ENCODE measurements around the gene TTLL7. TPM values are rescaled to one million over a fixed set of nuclear protein-coding genes. Genes with fewer than 3 reads are reported as not detected.

Gene TTLL7
- total and polyA plus RNA-seq, 2 donors (not counting 1 experiment from before 2014, with no cell fraction given) = 0.01 TPM; not detected in 1

DNA sequence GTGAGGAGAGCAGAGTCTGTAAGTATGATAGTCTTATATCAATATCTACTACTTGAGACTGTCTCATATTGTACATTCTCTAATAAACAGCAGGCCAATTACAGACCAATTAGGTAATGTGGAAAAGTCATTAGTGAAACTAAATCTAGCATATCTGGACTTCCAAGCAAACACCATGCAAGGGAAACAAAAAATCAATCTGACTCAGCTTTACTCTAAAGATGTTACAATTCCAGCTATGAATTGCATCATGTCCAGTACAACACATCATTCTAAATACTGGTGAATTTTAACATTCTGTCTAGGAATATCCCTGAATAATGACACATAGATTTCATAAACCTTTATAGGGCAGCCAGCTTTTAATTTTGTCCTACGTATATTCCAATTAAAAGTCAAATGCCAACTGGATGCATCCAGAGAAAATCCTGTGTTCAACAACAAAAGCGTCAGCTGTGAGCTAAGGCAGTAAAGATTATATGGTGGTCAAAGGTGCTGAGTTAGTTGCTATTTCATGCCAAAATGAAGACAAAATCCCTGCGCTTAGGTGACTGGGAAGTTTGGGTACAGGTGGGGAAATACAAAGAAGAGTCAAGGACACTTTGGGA, 159.3 kb downstream of the TTLL7 start:
- no peaks in the 10 kb centered on the region for H3K27me3 ChIP-seq (replicated peaks in 1 of 4; ENCODE audit: control extremely low read depth in 1 of 4, control insufficient read depth in 3 of 4, insufficient read depth in 4 of 4, low read length in 3 of 4)
- no peak overlapping the region for H3K4me2 ChIP-seq (replicated peaks; ENCODE audit: low read depth, low read length, poor library complexity, severe bottlenecking)
- no peak overlapping the region for H3K27ac ChIP-seq (ENCODE audit: low read length in 2 of 2)
- Mint-ChIP-seq H3K4me1 (no peaks in the 10 kb centered on the region), H3K9me3 (ENCODE audit: insufficient read depth) (no peaks in the 10 kb centered on the region), H3K4me3 (no peak overlapping the region), H3K27ac (no peak overlapping the region), H3K27me3 (no peaks in the 10 kb centered on the region)
- H3K4me1 ChIP-seq (ENCODE audit: control insufficient read depth in 2 of 2, insufficient read depth in 2 of 2, low read length in 2 of 2) = no peaks in the 10 kb centered on the region
- no peaks in the 10 kb centered on the region for H4K20me1 ChIP-seq (ENCODE audit: control insufficient read depth, insufficient read depth, low read length, poor library complexity, severe bottlenecking)
- no peak overlapping the region for H2AFZ ChIP-seq (ENCODE audit: insufficient read depth, low read depth, low read length, poor library complexity, severe bottlenecking)
- TF ChIP-seq EZH2 (IDR thresholded peaks at IDR 0.05; ENCODE audit: borderline replicate concordance, insufficient read depth, low read depth, low read length, poor library complexity, severe bottlenecking) = no peak
- TF ChIP-seq, protein P1, sequence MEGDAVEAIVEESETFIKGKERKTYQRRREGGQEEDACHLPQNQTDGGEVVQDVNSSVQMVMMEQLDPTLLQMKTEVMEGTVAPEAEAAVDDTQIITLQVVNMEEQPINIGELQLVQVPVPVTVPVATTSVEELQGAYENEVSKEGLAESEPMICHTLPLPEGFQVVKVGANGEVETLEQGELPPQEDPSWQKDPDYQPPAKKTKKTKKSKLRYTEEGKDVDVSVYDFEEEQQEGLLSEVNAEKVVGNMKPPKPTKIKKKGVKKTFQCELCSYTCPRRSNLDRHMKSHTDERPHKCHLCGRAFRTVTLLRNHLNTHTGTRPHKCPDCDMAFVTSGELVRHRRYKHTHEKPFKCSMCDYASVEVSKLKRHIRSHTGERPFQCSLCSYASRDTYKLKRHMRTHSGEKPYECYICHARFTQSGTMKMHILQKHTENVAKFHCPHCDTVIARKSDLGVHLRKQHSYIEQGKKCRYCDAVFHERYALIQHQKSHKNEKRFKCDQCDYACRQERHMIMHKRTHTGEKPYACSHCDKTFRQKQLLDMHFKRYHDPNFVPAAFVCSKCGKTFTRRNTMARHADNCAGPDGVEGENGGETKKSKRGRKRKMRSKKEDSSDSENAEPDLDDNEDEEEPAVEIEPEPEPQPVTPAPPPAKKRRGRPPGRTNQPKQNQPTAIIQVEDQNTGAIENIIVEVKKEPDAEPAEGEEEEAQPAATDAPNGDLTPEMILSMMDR (IDR thresholded peaks at IDR 0.05) = no peak
- H3K9me3 ChIP-seq (ENCODE audit: control extremely low read depth in 1 of 3, control insufficient read depth in 2 of 3, insufficient read depth in 1 of 3, low read length in 2 of 3) = no peaks in the 10 kb centered on the region
- CTCF ChIA-PET = no interaction called here
- DNase-seq (no peak), ATAC-seq (ENCODE audit: low read depth) (no peak)
- POLR2A ChIA-PET = no interaction called here
- no peak overlapping the region for H3K9ac ChIP-seq (ENCODE audit: low read length)
- H3K36me3 ChIP-seq (replicated peaks in 1 of 2; ENCODE audit: control extremely low read depth in 1 of 2, control insufficient read depth in 1 of 2, extremely low read depth in 1 of 2, insufficient read depth in 2 of 2, low read length in 1 of 2) = no peaks in the 10 kb centered on the region
- 94% methylated on average over 2 of the region's 3 CpGs for WGBS (ENCODE audit: insufficient coverage)
- no peaks in the 10 kb centered on the region for H3K79me2 ChIP-seq (ENCODE audit: control insufficient read depth, insufficient read depth, low read length)
- intact Hi-C loops (cut with micrococcal nuclease) = no loop called here
- no peak overlapping the region for H3K4me3 ChIP-seq (ENCODE audit: control extremely low read depth in 1 of 5, extremely low read depth in 1 of 5, insufficient read depth in 1 of 5, low read depth in 2 of 5, low read length in 4 of 5)

DNA sequence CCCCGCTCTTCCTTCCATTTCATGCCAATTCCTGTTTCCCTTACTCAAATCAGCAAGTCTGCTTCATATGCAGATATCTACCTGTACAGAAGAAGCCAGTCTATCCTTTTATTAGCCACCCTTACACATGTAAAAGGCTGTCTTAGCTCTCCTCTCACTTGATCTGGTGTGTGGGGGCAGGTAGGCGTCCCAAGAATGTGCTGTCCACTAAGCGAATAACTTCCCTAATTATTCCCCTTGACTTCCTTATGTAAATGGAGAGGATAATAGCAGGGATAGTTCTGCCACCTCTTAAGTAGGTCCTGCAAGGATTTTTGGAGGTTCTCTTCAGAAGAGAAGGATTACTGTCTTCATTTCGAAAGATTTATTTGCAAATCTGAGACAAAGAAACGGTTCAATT, 160.4 kb downstream of the TTLL7 start:
- Histone ChIP-seq H3K27ac (ENCODE audit: low read length in 2 of 2) (no peak overlapping the region), H3K4me1 (ENCODE audit: control insufficient read depth in 2 of 2, insufficient read depth in 2 of 2, low read length in 2 of 2) (no peaks in the 10 kb centered on the region), H3K27me3 (replicated peaks in 1 of 4; ENCODE audit: control extremely low read depth in 1 of 4, control insufficient read depth in 3 of 4, insufficient read depth in 4 of 4, low read length in 3 of 4) (no peaks in the 10 kb centered on the region), H2AFZ (ENCODE audit: insufficient read depth, low read depth, low read length, poor library complexity, severe bottlenecking) (no peak overlapping the region), H3K36me3 (replicated peaks in 1 of 2; ENCODE audit: control extremely low read depth in 1 of 2, control insufficient read depth in 1 of 2, extremely low read depth in 1 of 2, insufficient read depth in 2 of 2, low read length in 1 of 2) (no peaks in the 10 kb centered on the region), H3K9ac (ENCODE audit: low read length) (no peak overlapping the region), H3K9me3 (ENCODE audit: control extremely low read depth in 1 of 3, control insufficient read depth in 2 of 3, insufficient read depth in 1 of 3, low read length in 2 of 3) (no peaks in the 10 kb centered on the region), H3K4me2 (replicated peaks; ENCODE audit: low read depth, low read length, poor library complexity, severe bottlenecking) (no peak overlapping the region), H3K79me2 (ENCODE audit: control insufficient read depth, insufficient read depth, low read length) (no peaks in the 10 kb centered on the region), H4K20me1 (ENCODE audit: control insufficient read depth, insufficient read depth, low read length, poor library complexity, severe bottlenecking) (no peaks in the 10 kb centered on the region), H3K4me3 (ENCODE audit: control extremely low read depth in 1 of 5, extremely low read depth in 1 of 5, insufficient read depth in 1 of 5, low read depth in 2 of 5, low read length in 4 of 5) (no peak overlapping the region)
- Mint-ChIP-seq H3K27me3 (no peaks in the 10 kb centered on the region), H3K9me3 (ENCODE audit: insufficient read depth) (no peaks in the 10 kb centered on the region), H3K4me1 (no peaks in the 10 kb centered on the region), H3K4me3 (no peak overlapping the region), H3K27ac (no peak overlapping the region)
- ATAC-seq (ENCODE audit: low read depth) (no peak), DNase-seq (no peak)
- CTCF ChIA-PET = no interaction called here
- WGBS (ENCODE audit: insufficient coverage) = 100% methylated on average over 1 of the region's 5 CpGs
- TF ChIP-seq EZH2 (IDR thresholded peaks at IDR 0.05; ENCODE audit: borderline replicate concordance, insufficient read depth, low read depth, low read length, poor library complexity, severe bottlenecking) = no peak
- TF ChIP-seq, protein P1 (IDR thresholded peaks at IDR 0.05) = no peak
- POLR2A ChIA-PET = no interaction called here
- intact Hi-C loops (cut with micrococcal nuclease) = no loop called here

All from B cell (primary cell).